Upper lobe of left lung (tissue), 6 donors: ENCODE measurements around the gene RAET1L. TPM values are rescaled to one million over a fixed set of nuclear protein-coding genes. Genes with fewer than 3 reads are reported as not detected.
"Not testable (repeated sequence)": the region's sequence is repeated elsewhere in the genome, so short reads cannot be mapped to it uniquely, and the experiment has no call there.

ENCODE experiments used
- ATAC-seq, 2 donors: fragments of 200-7000 bp; cut with Tn5 transposase; one replicate each; pipeline ENCODE4 v1.9.1; 2022; ENCODE audit warnings: mild to moderate bottlenecking in 2 of 2, moderate library complexity in 2 of 2; ENCODE audit not compliant: low FRiP score in 2 of 2
- DNase-seq, 2 donors: peaks; one replicate each; pipeline ENCODE4 v3.0.0-alpha.2; 2019 to 2020
- H3K27ac ChIP-seq, 4 donors: fragments of 200-600 bp; sonication (generic); one replicate each; pipeline ENCODE4 v1.5.1; 2016 to 2019
- H3K27me3 ChIP-seq, 4 donors: fragments of 200-600 bp; sonication (generic); one replicate each; pipeline ENCODE4 v1.5.1; 2017 to 2019
- H3K36me3 ChIP-seq, 4 donors: fragments of 200-600 bp; sonication (generic); one replicate each; pipeline ENCODE4 v1.5.1; 2016 to 2019
- H3K4me1 ChIP-seq, 4 donors: fragments of 200-600 bp; sonication (generic); one replicate each; pipeline ENCODE4 v1.5.1; 2018 to 2019
- H3K4me3 ChIP-seq, 4 donors: fragments of 200-600 bp; sonication (generic); one replicate each; pipeline ENCODE4 v1.5.1; 2017 to 2019; ENCODE audit warnings: mild to moderate bottlenecking in 2 of 4, moderate library complexity in 1 of 4
- H3K9me3 ChIP-seq, 4 donors: fragments of 200-600 bp; sonication (generic); one replicate each; pipeline ENCODE4 v1.5.1; 2018 to 2019
- CTCF ChIP-seq, 6 experiments: fragments of 450-650 bp in 4 of 6; fragments of 200-600 bp in 2 of 6; sonication (generic) in 2 of 6; IDR thresholded peaks; one replicate each; pipeline ENCODE4 v1.5.1; 2016 to 2019; ENCODE audit warnings: antibody characterized with exemption in 6 of 6
- EP300 ChIP-seq, 4 donors: sonication (generic); formaldehyde crosslinking; IDR thresholded peaks; one replicate each; pipeline ENCODE4 v1.5.1; 2017; ENCODE audit warnings: antibody characterized with exemption in 4 of 4, control low read depth in 2 of 4
- POLR2A ChIP-seq, 4 donors: fragments of 450-650 bp; IDR thresholded peaks; one replicate each; pipeline ENCODE4 v1.5.1; 2016 to 2017; ENCODE audit warnings: antibody characterized with exemption in 4 of 4, mild to moderate bottlenecking in 2 of 4
- POLR2AphosphoS5 ChIP-seq, 2 donors: sonication (generic); formaldehyde crosslinking; IDR thresholded peaks; one replicate each; pipeline ENCODE4 v1.5.1; 2017; ENCODE audit warnings: antibody characterized with exemption in 2 of 2
- WGBS, 2 donors: methylation state at CpG; one replicate each; pipeline ENCODE4 v1.1.5; 2017 to 2018; 5-methylcytosine and 5-hydroxymethylcytosine counted together
- total RNA-seq, 6 donors: library from RNA; depleted of rRNA in 4 of 6; stranded (reverse); fragments of >200 nt in 4 of 6; gene quantifications; one replicate each; pipeline versions ENCODE4 v1.1.0 to v1.2.1, GENCODE V29; 2016 to 2021
- donor health status: DM: no; HTN: no; CAD: no; lungs with moderate emphysema.
- donor health status: DM: no; HTN: yes; CAD: no; lungs with severe emphysema.

Gene RAET1L
- total RNA-seq, 6 donors from 2014 or later: not detected

- 74 to 76% methylated on average over 4 to 6 of the region's 6 CpGs for WGBS, 2 donors
- no peak overlapping the region for H3K27ac ChIP-seq
- H3K27me3 ChIP-seq: peaks cover 0 to 15% (median 4%) of the 10 kb centered on the region in 4 donors
- no peaks in the 10 kb centered on the region for H3K9me3 ChIP-seq
- peaks cover 0 to 12% (median 6%) of the 10 kb centered on the region in 4 donors for H3K4me1 ChIP-seq
- H3K36me3 ChIP-seq: no peaks in the 10 kb centered on the region
- ATAC-seq (no peak), DNase-seq (no peak)
- TF ChIP-seq POLR2A (IDR thresholded peaks at IDR 0.05) (no peak), POLR2AphosphoS5 (IDR thresholded peaks at IDR 0.05) (no peak), CTCF (IDR thresholded peaks at IDR 0.05) (no peak), EP300 (IDR thresholded peaks at IDR 0.05) (no peak)
- H3K4me3 ChIP-seq: no peak overlapping the region
These were observed 6.3 kb downstream of the RAET1L start for GRCh38 chr6:150018846-150019580.

GRCh38 chr6:150017186-150017521, 8.2 kb downstream of the RAET1L start:
- ATAC-seq, DNase-seq, H3K36me3 ChIP-seq, H3K27ac ChIP-seq, H3K4me3 ChIP-seq, H3K9me3 ChIP-seq: not testable (repeated sequence)
- H3K4me1 ChIP-seq: peaks cover 0 to 12% (median 6%) of the 10 kb centered on the region in 4 donors
- 4 to 5% methylated on average over 5 of the region's 5 CpGs for WGBS, 2 donors
- TF ChIP-seq CTCF (IDR thresholded peaks at IDR 0.05): peak in 1 of 6 experiments; percentile 4
- peaks cover 0 to 15% (median 6%) of the 10 kb centered on the region in 4 donors for H3K27me3 ChIP-seq

GRCh38 chr6:150016324-150017185, 8.8 kb downstream of the RAET1L start:
- peaks cover 0 to 12% (median 6%) of the 10 kb centered on the region in 4 donors for H3K4me1 ChIP-seq
- DNase-seq: peak in 1 of 2 donors; percentile 44
- peaks cover 0 to 15% (median 6%) of the 10 kb centered on the region in 4 donors for H3K27me3 ChIP-seq
- H3K9me3 ChIP-seq: no peaks in the 10 kb centered on the region
- peak; percentile 53 to 83 for ATAC-seq
- WGBS, 2 donors: 32 to 36% methylated on average over 5 to 6 of the region's 6 CpGs
- no peaks in the 10 kb centered on the region for H3K36me3 ChIP-seq
- no peak overlapping the region for H3K4me3 ChIP-seq
- no peak for TF ChIP-seq POLR2AphosphoS5 (IDR thresholded peaks at IDR 0.05)
- no peak for TF ChIP-seq POLR2A (IDR thresholded peaks at IDR 0.05)
- TF ChIP-seq EP300 (IDR thresholded peaks at IDR 0.05): no peak
- peak; percentile 66 to 82 (median 74) for TF ChIP-seq CTCF (IDR thresholded peaks at IDR 0.05)
- H3K27ac ChIP-seq: no peak overlapping the region

GRCh38 chr6:150015281-150016001, 9.9 kb downstream of the RAET1L start:
- Histone ChIP-seq H3K4me1 (peaks cover 0 to 12% (median 6%) of the 10 kb centered on the region in 4 donors), H3K27me3 (peaks cover 0 to 15% (median 6%) of the 10 kb centered on the region in 4 donors)
- WGBS, 2 donors: 6 to 11% methylated on average over 10 to 15 of the region's 15 CpGs
- H3K27ac ChIP-seq, H3K4me3 ChIP-seq, H3K9me3 ChIP-seq, H3K36me3 ChIP-seq: not testable (repeated sequence)
- DNase-seq: peak in 1 of 2 donors; percentile 61
- ATAC-seq: peak in 1 of 2 donors; percentile 21

- DNase-seq: peak in 1 of 2 donors; percentile 64
- WGBS, 2 donors: 13% methylated on average over 3 of the region's 50 CpGs; no CpG with 5 or more reads in 1 of the 2 donors
- not testable (repeated sequence) for H3K27ac ChIP-seq, H3K9me3 ChIP-seq, H3K4me3 ChIP-seq, ATAC-seq, H3K36me3 ChIP-seq
- peaks cover 0 to 15% (median 6%) of the 10 kb centered on the region in 4 donors for H3K27me3 ChIP-seq
- peaks cover 0 to 12% (median 6%) of the 10 kb centered on the region in 4 donors for H3K4me1 ChIP-seq
These were observed 10.6 kb downstream of the RAET1L start for GRCh38 chr6:150014623-150015280.

GRCh38 chr6:150013785-150014622, 11.3 kb downstream of the RAET1L start:
- H3K9me3 ChIP-seq, H3K4me3 ChIP-seq, H3K36me3 ChIP-seq, ATAC-seq, H3K27ac ChIP-seq, DNase-seq: not testable (repeated sequence)
- peaks cover 0 to 12% (median 6%) of the 10 kb centered on the region in 4 donors for H3K4me1 ChIP-seq
- WGBS, 2 donors: 33 to 37% methylated on average over 8 to 10 of the region's 24 CpGs
- peaks cover 0 to 15% (median 6%) of the 10 kb centered on the region in 4 donors for H3K27me3 ChIP-seq
